ENCODE results near the gene ZYG11B. TPM values are rescaled to one million over a fixed set of nuclear protein-coding genes. Genes with fewer than 3 reads are reported as not detected.
A peak's percentile ranks its signal among the peaks of the same experiment; 100 is the strongest.

Gene ZYG11B
- polyA plus RNA-seq (48.7 and 52.8 TPM in 2 replicates), polyA minus RNA-seq (177 and 199 TPM in 2 replicates)

DNA sequence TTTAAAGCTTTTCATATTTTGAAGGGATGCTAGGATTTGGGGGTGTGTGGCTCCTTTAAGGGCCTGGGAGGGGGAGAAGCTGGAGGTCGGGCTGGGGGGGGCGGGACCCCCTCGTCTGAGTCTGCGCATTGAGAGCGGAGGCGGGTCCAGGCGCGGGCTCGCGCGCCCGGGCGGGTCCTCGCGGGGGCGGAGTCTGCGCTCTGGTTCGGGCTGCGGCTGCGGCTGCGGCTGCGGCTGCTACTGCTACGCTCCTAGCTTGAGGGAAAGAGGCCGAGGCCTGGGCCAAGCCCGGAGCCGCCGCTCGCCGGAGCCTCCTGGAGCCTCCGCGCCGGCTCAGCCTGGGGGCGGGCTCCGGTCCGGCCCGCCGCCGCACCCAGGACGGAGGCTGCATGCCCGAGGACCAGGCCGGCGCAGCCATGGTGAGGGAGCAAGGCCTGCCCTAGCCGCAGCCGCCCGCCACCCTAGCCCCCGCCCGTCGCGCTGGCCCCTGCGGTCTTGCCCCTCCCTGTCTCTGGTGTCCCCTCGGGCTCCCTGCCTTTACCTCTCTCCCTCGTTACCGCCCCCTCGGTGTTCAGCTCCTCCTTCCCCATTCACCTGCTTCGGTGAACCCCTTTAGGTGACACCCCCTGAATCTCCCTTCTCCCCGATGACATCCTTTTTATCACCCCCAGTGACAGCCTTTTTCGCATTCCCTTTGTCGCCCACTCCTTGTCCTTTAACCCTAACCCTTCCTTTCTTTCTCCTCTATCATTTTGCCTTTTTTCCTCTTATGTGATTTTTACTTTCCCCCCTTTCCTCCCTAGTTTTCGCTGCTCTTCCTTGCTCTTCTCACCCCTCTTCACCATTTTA, at the start of gene ZYG11B:
TSS of gene ZYG11B (plus strand) at position 189 of the 849 bp plus-strand sequence. CDS start at position 390, 201 bp downstream.
- Histone ChIP-seq H3K79me2 (replicated peaks; ENCODE audit: insufficient read depth, low read length) (peaks cover 42% of the 10 kb centered on the region), H3K36me3 (ENCODE audit: insufficient read depth, low read length) (no peaks in the 10 kb centered on the region), H3K27me3 (ENCODE audit: insufficient read depth, low read depth, low read length) (no peaks in the 10 kb centered on the region), H3K27ac (ENCODE audit: low read length) (peak within 1 kb of the TSS; percentile 89), H2AFZ (ENCODE audit: low read depth, low read length) (peak within 1 kb of the TSS; percentile 84), H3K4me3 (ENCODE audit: low read length) (peak within 1 kb of the TSS; percentile 75), H3F3A (ENCODE audit: insufficient read depth, low read length, poor library complexity, severe bottlenecking) (no peaks in the 10 kb centered on the region), H3K4me2 (ENCODE audit: low read length) (peak within 1 kb of the TSS; percentile 81), H4K20me1 (ENCODE audit: insufficient read depth) (no peaks in the 10 kb centered on the region), H3K9ac (ENCODE audit: low read length) (peak within 1 kb of the TSS; percentile 87), H3K9me3 (ENCODE audit: low read length) (no peaks in the 10 kb centered on the region), H3K9me2 (ENCODE audit: insufficient read depth, low read length) (no peaks in the 10 kb centered on the region)
- TF ChIP-seq REST (IDR thresholded peaks at IDR 0.05; ENCODE audit: borderline replicate concordance) (peak; percentile 57), EZH2 (IDR thresholded peaks at IDR 0.05; ENCODE audit: borderline replicate concordance, insufficient read depth, low read length, poor library complexity, severe bottlenecking) (no peak), SMC3 (conservative IDR thresholded peaks at IDR 0.05; ENCODE audit: poor library complexity) (peak; percentile 12), MXI1 (conservative IDR thresholded peaks at IDR 0.05; ENCODE audit: poor library complexity, severe bottlenecking) (peak; percentile 71), TAF1 (IDR thresholded peaks at IDR 0.05; ENCODE audit: low read depth) (peak; percentile 65), CTCF (IDR thresholded peaks at IDR 0.05; ENCODE audit: poor library complexity, severe bottlenecking) (peak; percentile 25), POLR2AphosphoS5 (IDR thresholded peaks at IDR 0.05) (peak; percentile 92), RAD21 (conservative IDR thresholded peaks at IDR 0.05) (no peak), EP300 (conservative IDR thresholded peaks at IDR 0.05; ENCODE audit: poor library complexity, severe bottlenecking) (peak; percentile 43)

DNA sequence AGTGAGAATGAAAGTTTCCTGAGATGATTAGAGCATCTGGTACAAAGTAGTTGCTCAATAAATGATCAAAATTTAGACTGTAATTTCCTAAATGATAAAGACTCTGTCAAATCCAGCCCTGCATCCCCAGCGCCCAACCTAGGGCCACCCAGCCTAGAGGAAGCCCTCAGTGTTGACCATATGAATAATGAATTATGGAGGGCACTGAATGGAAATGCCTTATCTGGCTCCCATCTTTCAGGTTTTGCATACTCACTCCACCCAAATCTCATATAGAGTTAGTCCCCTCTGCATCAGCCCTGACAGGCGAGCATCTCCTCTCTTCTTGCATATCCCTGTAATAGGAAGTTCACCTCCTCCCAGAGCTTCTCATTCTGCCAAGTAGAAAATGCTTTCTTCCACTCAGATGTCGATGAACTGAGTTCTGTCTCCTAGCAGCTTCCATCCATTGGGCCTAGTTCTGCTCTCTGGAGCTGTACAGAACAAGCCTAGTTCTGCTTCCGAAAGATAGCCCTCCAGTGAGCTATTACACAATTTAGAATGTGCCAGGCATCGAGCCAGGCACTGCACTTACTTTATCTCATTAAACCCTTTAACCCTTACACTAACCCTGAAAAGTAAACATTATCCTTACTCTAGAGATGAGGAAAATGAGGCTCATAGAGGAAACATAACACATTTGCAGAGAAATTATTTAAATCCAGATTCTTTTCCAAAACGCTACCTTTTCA, 49.0 kb upstream of the ZYG11B start:
- TF ChIP-seq MXI1 (conservative IDR thresholded peaks at IDR 0.05; ENCODE audit: poor library complexity, severe bottlenecking) (no peak), EZH2 (IDR thresholded peaks at IDR 0.05; ENCODE audit: borderline replicate concordance, insufficient read depth, low read length, poor library complexity, severe bottlenecking) (no peak), POLR2AphosphoS5 (IDR thresholded peaks at IDR 0.05) (no peak), TAF1 (IDR thresholded peaks at IDR 0.05; ENCODE audit: low read depth) (no peak), CTCF (IDR thresholded peaks at IDR 0.05; ENCODE audit: poor library complexity, severe bottlenecking) (no peak)
- no peak overlapping the region for H3K4me2 ChIP-seq (ENCODE audit: low read length)
- no peaks in the 10 kb centered on the region for H4K20me1 ChIP-seq (ENCODE audit: insufficient read depth)
- H2AFZ ChIP-seq (ENCODE audit: low read depth, low read length), result no peak overlapping the region
- H3K27me3 ChIP-seq (ENCODE audit: insufficient read depth, low read depth, low read length), result no peaks in the 10 kb centered on the region
- no peaks in the 10 kb centered on the region for H3K36me3 ChIP-seq (ENCODE audit: insufficient read depth, low read length)
- H3K4me3 ChIP-seq (ENCODE audit: low read length), result no peak overlapping the region
- no peaks in the 10 kb centered on the region for H3K9me2 ChIP-seq (ENCODE audit: insufficient read depth, low read length)
- H3K9ac ChIP-seq (ENCODE audit: low read length), result no peak overlapping the region
- no peak overlapping the region for H3K27ac ChIP-seq (ENCODE audit: low read length)
- H3F3A ChIP-seq (ENCODE audit: insufficient read depth, low read length, poor library complexity, severe bottlenecking), result no peaks in the 10 kb centered on the region
- no peaks in the 10 kb centered on the region for H3K9me3 ChIP-seq (ENCODE audit: low read length)
- no peaks in the 10 kb centered on the region for H3K79me2 ChIP-seq (replicated peaks; ENCODE audit: insufficient read depth, low read length)

Measured in neural cell (in vitro differentiated cells).